H1 (cell line): Measurements from ENCODE around the gene GRID2. TPM values are rescaled to one million over a fixed set of nuclear protein-coding genes. Genes with fewer than 3 reads are reported as not detected.
"Not testable (repeated sequence)": the region's sequence is repeated elsewhere in the genome, so short reads cannot be mapped to it uniquely, and the experiment has no call there.

ENCODE experiments used
- CTCF ChIA-PET: fragments of 300-600 bp; sonication (Branson Sonifier 250); formaldehyde crosslinking; loops from one replicate; lab custom pipeline; 2021; ENCODE audit not compliant: partially characterized antibody; lab: Charles Lee
- POLR2A ChIA-PET: fragments of 300-600 bp; sonication (Branson Sonifier 250); formaldehyde crosslinking; loops from one replicate; lab custom pipeline; 2021; ENCODE audit warnings: inconsistent platforms; ENCODE audit not compliant: partially characterized antibody; lab: Charles Lee
- DNase-seq, 2 experiments: peaks; one replicate each; pipeline versions ENCODE4 v3.0.0 to v3.0.0-alpha.2; 2010 to 2022; ENCODE audit warnings: low spot score in 2 of 2, low read depth in 1 of 2, mixed read lengths in 1 of 2
- FAIRE-seq: peaks from 2 replicates; lab custom pipeline; 2011; peaks lifted over from hg19 to GRCh38; lab: Jason Lieb, UNC
- H2AFZ ChIP-seq: 2 replicates; pipeline ENCODE4 v1.8.1; 2012; ENCODE audit warnings: low read length, inconsistent platforms
- H2AK5ac ChIP-seq: 2 replicates; pipeline ENCODE4 v1.6.1; 2013; ENCODE audit warnings: low read depth, low read length
- H2BK120ac ChIP-seq: replicated peaks from 2 replicates; pipeline ENCODE3; 2013; ENCODE audit warnings: low read depth, low read length, inconsistent platforms
- H2BK12ac ChIP-seq: 2 replicates; pipeline ENCODE4 v1.6.1; 2013; ENCODE audit warnings: low read depth, low read length
- H2BK15ac ChIP-seq: 2 replicates; pipeline ENCODE4 v1.6.1; 2013; ENCODE audit warnings: low read length
- H2BK20ac ChIP-seq: 2 replicates; pipeline ENCODE4 v1.6.1; 2013; ENCODE audit warnings: low read length
- H2BK5ac ChIP-seq: 2 replicates; pipeline ENCODE4 v1.6.1; 2013; ENCODE audit warnings: low read depth, low read length
- H3K14ac ChIP-seq: 2 replicates; pipeline ENCODE4 v1.6.1; 2013; ENCODE audit warnings: inconsistent platforms; ENCODE audit not compliant: insufficient read length
- H3K18ac ChIP-seq: 2 replicates; pipeline ENCODE4 v1.6.1; 2013; ENCODE audit warnings: low read length; ENCODE audit errors: extremely low read depth
- H3K23ac ChIP-seq: 2 replicates; pipeline ENCODE4 v1.6.1; 2013; ENCODE audit warnings: inconsistent platforms; ENCODE audit not compliant: insufficient read length
- H3K23me2 ChIP-seq: 2 replicates; pipeline ENCODE4 v1.6.1; 2013; ENCODE audit warnings: low read depth, low read length
- H3K27ac ChIP-seq: 2 replicates; pipeline ENCODE4 v1.6.1; 2011; ENCODE audit warnings: low read depth, low read length, inconsistent platforms
- H3K27me3 ChIP-seq, 4 experiments: replicated peaks in 1 of 4; 1 replicate in 1 of 4; 2 replicates in 3 of 4; pipeline versions ENCODE4 v1.6.1 to v1.8.1; 2011 to 2013; ENCODE audit warnings: low read length in 3 of 4, mild to moderate bottlenecking in 3 of 4, inconsistent platforms in 2 of 4, mixed read lengths in 2 of 4, moderate library complexity in 1 of 4; ENCODE audit not compliant: control insufficient read depth in 3 of 4, insufficient read depth in 3 of 4; ENCODE audit errors: extremely low read depth in 1 of 4
- H3K36me3 ChIP-seq, 4 experiments: 2 replicates each; pipeline versions ENCODE4 v1.6.1 to v1.8.1; 2011 to 2013; ENCODE audit warnings: mild to moderate bottlenecking in 4 of 4, low read length in 3 of 4, moderate library complexity in 2 of 4, control low read depth in 1 of 4, inconsistent platforms in 1 of 4; ENCODE audit not compliant: insufficient read depth in 4 of 4, control insufficient read depth in 2 of 4
- H3K4ac ChIP-seq: replicated peaks from 2 replicates; pipeline ENCODE3; 2013; ENCODE audit warnings: low read length, low read depth, mixed read lengths, inconsistent platforms; ENCODE audit not compliant: insufficient read length
- H3K4me1 ChIP-seq, 4 experiments: replicated peaks in 1 of 4; 1 replicate in 1 of 4; 2 replicates in 3 of 4; pipeline versions ENCODE4 v1.6.1 to v1.8.1; 2011 to 2013; ENCODE audit warnings: low read length in 3 of 4, inconsistent platforms in 2 of 4, mixed read lengths in 1 of 4; ENCODE audit not compliant: insufficient read depth in 4 of 4, control insufficient read depth in 3 of 4
- H3K4me2 ChIP-seq, 2 experiments: 2 replicates each; pipeline versions ENCODE4 v1.6.1 to v1.8.1; 2011 to 2013; ENCODE audit warnings: low read depth in 2 of 2, low read length in 2 of 2, control low read depth in 1 of 2, inconsistent platforms in 1 of 2, mild to moderate bottlenecking in 1 of 2; ENCODE audit not compliant: insufficient read depth in 1 of 2
- H3K4me3 ChIP-seq, 4 experiments: fragments of 200-600, 300-600 bp in 1 of 4; sonication (generic), shearing (Covaris generic), sonication (Bioruptor Twin) in 1 of 4; 2 replicates each; pipeline versions ENCODE4 v1.5.1 to v1.8.1; 2011 to 2016; ENCODE audit warnings: low read length in 4 of 4, low read depth in 3 of 4, control low read depth in 2 of 4, inconsistent platforms in 2 of 4, mild to moderate bottlenecking in 2 of 4, mixed read lengths in 1 of 4, moderate library complexity in 1 of 4; ENCODE audit not compliant: insufficient read depth in 2 of 4; ENCODE audit errors: extremely low read depth in 1 of 4
- H3K56ac ChIP-seq: replicated peaks from 2 replicates; pipeline ENCODE3; 2013; ENCODE audit warnings: low read depth, mild to moderate bottlenecking, mixed read lengths, low read length, inconsistent platforms; ENCODE audit not compliant: insufficient read length
- H3K79me1 ChIP-seq: 2 replicates; pipeline ENCODE4 v1.6.1; 2013; ENCODE audit warnings: low read depth, low read length, control low read depth
- H3K79me2 ChIP-seq, 2 experiments: 2 replicates each; pipeline versions ENCODE4 v1.6.1 to v1.8.1; 2012 to 2013; ENCODE audit warnings: low read length in 2 of 2, mild to moderate bottlenecking in 2 of 2, inconsistent platforms in 1 of 2; ENCODE audit not compliant: insufficient read depth in 2 of 2, control insufficient read depth in 1 of 2
- H3K9ac ChIP-seq, 4 experiments: replicated peaks in 1 of 4; 1 replicate in 1 of 4; 2 replicates in 3 of 4; pipeline versions ENCODE4 v1.6.1 to v1.8.1; 2011 to 2013; ENCODE audit warnings: low read depth in 3 of 4, low read length in 3 of 4, control low read depth in 2 of 4, mild to moderate bottlenecking in 2 of 4, moderate library complexity in 2 of 4, inconsistent platforms in 1 of 4; ENCODE audit errors: extremely low read depth in 1 of 4
- H3K9me3 ChIP-seq, 2 experiments: 2 replicates each; pipeline versions ENCODE4 v1.6.1 to v1.8.1; 2012 to 2013; ENCODE audit warnings: mild to moderate bottlenecking in 2 of 2, moderate library complexity in 2 of 2, control low read depth in 1 of 2, inconsistent platforms in 1 of 2, low read depth in 1 of 2, low read length in 1 of 2, mixed read lengths in 1 of 2; ENCODE audit not compliant: insufficient read depth in 2 of 2
- H4K20me1 ChIP-seq, 2 experiments: replicated peaks in 1 of 2; 2 replicates each; pipeline versions ENCODE3 to v1.8.1; 2011 to 2013; ENCODE audit warnings: inconsistent platforms in 2 of 2, low read length in 2 of 2, mild to moderate bottlenecking in 1 of 2; ENCODE audit not compliant: insufficient read depth in 2 of 2, control insufficient read depth in 1 of 2
- H4K5ac ChIP-seq: 2 replicates; pipeline ENCODE4 v1.6.1; 2013; ENCODE audit warnings: low read length, low read depth, mixed read lengths, inconsistent platforms; ENCODE audit not compliant: insufficient read length
- H4K8ac ChIP-seq: 2 replicates; pipeline ENCODE4 v1.8.0; 2013; ENCODE audit warnings: mild to moderate bottlenecking, moderate library complexity, low read length, inconsistent platforms; ENCODE audit not compliant: insufficient read depth; ENCODE audit errors: extremely low read depth
- H4K91ac ChIP-seq: replicated peaks from 2 replicates; pipeline ENCODE3; 2013; ENCODE audit warnings: low read length, mixed read lengths, inconsistent platforms; ENCODE audit not compliant: insufficient read length
- YY1 ChIP-seq: IDR thresholded peaks from 2 replicates; pipeline ENCODE4 v1.6.1; 2011; ENCODE audit warnings: low read depth, mild to moderate bottlenecking, low read length
- WGBS, 2 experiments: shearing (Covaris generic) in 1 of 2; methylation state at CpG; one replicate each; pipeline versions ENCODE4 v1.1.6 to v1.1.7; 2013 to 2015; ENCODE audit warnings: low lambda C conversion rate in 2 of 2, mixed read lengths in 2 of 2, inconsistent platforms in 1 of 2, low coverage in 1 of 2, missing lambda C conversion rate in 1 of 2; ENCODE audit not compliant: insufficient replicate concordance in 2 of 2, insufficient coverage in 1 of 2, insufficient read length in 1 of 2; ENCODE audit errors: extremely low coverage in 1 of 2, missing lambda C conversion rate in 1 of 2; 5-methylcytosine and 5-hydroxymethylcytosine counted together
- polyA plus RNA-seq, 7 experiments: library from polyadenylated mRNA; depleted of rRNA in 3 of 7; stranded (reverse) in 5 of 7; unstranded in 2 of 7; fragments of >200 nt in 5 of 7; fragments of 200-250 nt in 2 of 7; gene quantifications; 1 replicate in 5 of 7; 2 replicates in 1 of 7; 4 replicates in 1 of 7; pipeline versions ENCODE4 v1.2.1 to v1.2.3, GENCODE V29; 2011 to 2013; ENCODE audit warnings: missing spikeins in 2 of 7, mixed read lengths in 2 of 7
- total RNA-seq: library from RNA; stranded (reverse); fragmentation: NEBNext Ultra II Directional; extraction: Animal tissue kit (Norgen Biotek cat#: 25700); gene quantifications from 2 replicates; pipeline ENCODE4 v1.2.1, GENCODE V29; 2021

Gene GRID2
- total and polyA plus RNA-seq, 2 of the 8 experiments (the other 6 are each of a cell fraction or from before 2014, with no cell fraction given), result 31.1 to 81.9 TPM

DNA sequence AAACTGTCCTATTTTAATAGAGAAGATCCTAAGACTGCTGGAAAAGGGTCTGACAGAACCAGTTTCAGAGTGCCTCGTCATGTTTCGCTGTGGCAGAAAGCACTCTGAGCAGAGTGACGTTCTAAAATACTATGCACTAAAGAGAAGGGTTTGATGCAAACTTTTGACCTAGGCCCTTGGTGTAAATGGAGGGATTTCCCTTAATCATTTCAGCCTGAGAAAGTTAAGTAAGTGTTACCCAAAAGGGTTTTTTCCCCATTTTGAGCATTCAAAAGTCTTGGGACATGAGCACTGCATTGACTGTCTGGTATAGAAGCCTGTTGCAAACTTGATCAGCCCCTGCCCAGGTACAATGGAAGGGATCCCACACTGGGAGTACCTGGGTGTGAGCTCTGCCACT is 1367.3 kb downstream of the GRID2 start (continued):
- no peak for TF ChIP-seq YY1

DNA sequence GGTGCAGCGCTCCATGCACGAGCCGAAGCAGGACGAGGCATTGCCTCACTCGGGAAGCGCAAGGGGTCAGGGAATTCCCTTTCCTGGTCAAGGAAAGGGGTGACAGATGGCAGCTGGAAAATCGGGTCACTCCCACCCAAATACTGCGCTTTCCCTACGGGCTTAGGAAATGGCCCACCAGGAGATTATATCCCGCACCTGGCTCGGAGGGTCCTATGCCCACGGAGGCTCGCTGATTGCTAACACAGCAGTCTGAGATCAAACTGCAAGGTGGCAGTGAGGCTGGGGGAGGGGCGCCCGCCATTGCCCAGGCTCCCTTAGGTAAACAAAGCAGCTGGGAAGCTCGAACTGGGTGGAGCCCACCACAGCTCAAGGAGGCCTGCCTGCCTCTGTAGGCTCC is 1373.2 kb downstream of the GRID2 start:
- H3K9ac ChIP-seq, H2BK12ac ChIP-seq, H3K27me3 ChIP-seq, H3K79me1 ChIP-seq, H3K79me2 ChIP-seq, H3K23ac ChIP-seq, POLR2A ChIA-PET, H3K4ac ChIP-seq, H2BK120ac ChIP-seq, H2BK5ac ChIP-seq, H3K56ac ChIP-seq, H4K8ac ChIP-seq, H3K18ac ChIP-seq, H2AK5ac ChIP-seq, H3K27ac ChIP-seq, H2AFZ ChIP-seq, H2BK20ac ChIP-seq, H3K4me1 ChIP-seq, DNase-seq, CTCF ChIA-PET, H3K4me2 ChIP-seq, H4K91ac ChIP-seq, H4K5ac ChIP-seq, H3K4me3 ChIP-seq, FAIRE-seq, H4K20me1 ChIP-seq, H3K23me2 ChIP-seq, H3K14ac ChIP-seq, H2BK15ac ChIP-seq, H3K36me3 ChIP-seq: not testable (repeated sequence)
- peaks cover 11 to 15% of the 10 kb centered on the region in 2 experiments for H3K9me3 ChIP-seq
- WGBS, 2 experiments, result 83% methylated on average over 7 of the region's 16 CpGs; no CpG with 5 or more reads in 1 of the 2 experiments
